Posterior cingulate gyrus (tissue), 11 donors: ENCODE measurements around the gene SIRT6.
"Not testable (repeated sequence)": the region's sequence is repeated elsewhere in the genome, so short reads cannot be mapped to it uniquely, and the experiment has no call there.

Experiments
- DNase-seq, 10 donors: peaks; one replicate each; pipeline versions ENCODE4 v3.0.0 to v3.0.0-alpha.2; 2020 to 2021; ENCODE audit warnings: mixed read lengths in 3 of 10
- intact Hi-C: fragments of 100-400 bp; cut with DNase I; formaldehyde crosslinking; loops from one replicate; pipeline ENCODE4 v1.15.1; 2023

Gene SIRT6

DNA sequence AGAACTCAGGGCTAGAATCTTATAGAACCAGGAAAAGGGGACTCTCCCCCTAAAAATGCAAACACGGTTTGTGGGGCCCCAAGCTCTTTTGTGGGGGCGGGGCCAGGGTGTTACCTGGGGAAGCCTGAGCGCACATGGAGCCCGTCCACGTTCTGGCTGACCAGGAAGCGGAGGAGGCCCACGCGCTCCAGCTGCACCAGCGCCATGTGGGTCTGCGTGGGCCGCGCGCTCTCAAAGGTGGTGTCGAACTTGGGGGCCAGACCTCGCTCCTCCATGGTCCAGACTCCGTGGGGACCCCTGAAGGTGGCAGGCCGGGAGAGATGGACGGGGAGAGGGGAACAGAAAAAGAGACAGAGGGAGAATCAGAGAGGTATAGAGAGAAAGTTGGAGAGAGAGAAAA, 3.4 kb downstream of the SIRT6 start:
- intact Hi-C loops: no loop called here
- peak in 1 of 10 donors; percentile 83 for DNase-seq

DNA sequence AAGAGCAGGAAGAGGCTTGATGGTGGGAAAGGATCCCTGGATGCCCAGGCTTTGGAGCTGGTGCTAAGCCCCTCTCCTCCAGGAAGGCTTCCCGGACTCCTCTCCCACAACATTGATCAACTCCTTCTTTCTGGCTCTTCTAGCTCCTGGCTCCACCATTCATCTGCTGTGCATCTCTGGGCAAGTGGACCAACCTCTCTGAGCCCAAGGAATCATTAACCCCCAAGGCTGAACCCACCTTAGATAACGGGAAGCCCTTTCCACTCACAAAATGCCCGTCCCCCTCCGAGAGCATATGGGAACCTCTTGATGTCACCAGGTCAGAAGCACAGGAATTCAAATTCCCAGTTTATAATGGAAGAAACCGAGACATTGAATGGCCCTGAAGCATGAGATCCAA, 5.2 kb downstream of the SIRT6 start:
- intact Hi-C loops: no loop called here
- DNase-seq: no peak

DNA sequence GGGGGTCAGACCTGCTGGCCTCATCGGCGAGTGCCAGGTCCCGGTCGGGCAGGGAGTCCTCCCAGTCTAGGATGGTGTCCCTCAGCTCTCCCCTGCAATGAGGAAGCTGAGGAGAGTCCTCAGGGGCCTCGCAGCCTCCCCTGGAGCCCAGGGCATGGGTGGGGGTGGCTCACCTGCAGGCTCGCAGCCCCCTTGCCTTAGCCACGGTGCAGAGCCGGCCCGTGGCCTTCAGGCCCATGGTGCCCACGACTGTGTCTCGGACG, 6.8 kb downstream of the SIRT6 start:
- DNase-seq: no peak
- intact Hi-C loops: no loop called here

DNA sequence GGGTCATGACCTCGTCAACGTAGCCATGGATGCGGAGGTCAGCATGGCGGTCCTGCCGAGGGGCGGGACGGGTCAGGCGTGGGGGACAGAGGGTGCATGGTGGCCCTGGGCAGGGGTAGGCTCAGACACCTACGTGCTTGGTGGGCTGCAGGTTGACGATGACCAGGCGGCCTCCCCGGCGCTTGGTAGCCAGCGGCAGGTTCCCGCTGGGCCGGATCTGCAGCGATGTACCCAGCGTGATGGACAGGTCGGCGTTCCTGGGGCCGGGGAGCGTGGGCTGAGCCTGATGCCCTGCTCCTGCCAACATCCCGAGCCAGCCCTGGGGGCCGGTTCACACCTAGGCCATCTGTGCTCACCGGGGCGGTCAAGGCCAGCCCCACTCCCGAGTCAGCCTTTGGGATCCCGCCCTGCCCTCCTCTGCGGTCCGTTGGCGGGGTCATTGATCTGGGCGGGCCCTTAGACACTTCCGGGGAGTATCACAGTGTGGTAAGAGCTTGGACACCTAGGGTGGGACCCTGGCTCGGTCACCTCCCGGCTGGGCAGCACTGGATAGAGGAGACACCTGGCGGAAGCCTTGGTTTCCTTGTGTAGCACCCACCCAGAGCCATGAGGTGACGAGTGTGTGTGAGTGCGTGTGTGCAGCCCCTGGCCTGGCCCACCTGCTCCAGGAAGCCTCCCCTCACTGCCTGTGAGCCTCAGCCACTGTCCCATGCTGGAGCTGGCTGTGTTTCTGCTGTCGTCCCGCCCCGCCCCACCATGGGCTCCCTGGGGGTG, 7.3 kb downstream of the SIRT6 start:
- no peak for DNase-seq
- intact Hi-C loops: no loop called here

- intact Hi-C loops: no loop called here
- no peak for DNase-seq
Observed at GRCh38 chr19:4174213-4174894, 8.0 kb downstream of the SIRT6 start.

GRCh38 chr19:4173479-4174212, 8.7 kb downstream of the SIRT6 start:
- intact Hi-C loops: no loop called here
- no peak for DNase-seq

DNA sequence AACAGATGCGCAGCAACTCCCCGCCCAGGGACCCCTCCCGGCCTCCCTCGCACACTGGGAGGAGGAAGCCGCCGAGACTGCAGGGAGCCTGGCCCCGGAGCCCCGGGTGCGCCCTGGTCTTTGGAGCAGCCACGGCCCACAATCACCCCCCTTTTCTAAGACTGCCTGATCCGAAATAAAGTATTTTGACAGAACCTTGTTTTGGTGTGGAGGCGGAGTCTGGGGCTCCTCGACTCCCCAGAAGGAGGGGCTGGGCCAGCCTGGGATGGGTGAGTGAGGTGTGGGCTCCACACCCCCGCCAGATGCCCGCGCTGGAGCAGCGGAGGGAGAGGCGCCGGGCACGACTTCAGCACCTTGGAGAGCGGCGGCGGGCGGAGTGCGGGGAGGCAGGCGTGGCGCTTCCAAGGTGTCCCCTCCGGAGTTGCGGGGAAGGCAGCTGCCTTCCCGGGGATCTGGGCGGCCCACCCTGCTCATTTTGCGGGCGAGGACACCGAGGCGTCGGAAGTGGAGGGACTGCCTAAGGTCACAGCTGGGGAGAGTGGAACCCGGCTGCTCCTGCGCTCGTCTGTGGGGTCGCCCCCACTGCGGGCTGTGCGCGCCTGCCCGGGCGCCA, 9.4 kb downstream of the SIRT6 start:
- peak in 5 of 10 donors; percentile 32 to 85 (median 79) for DNase-seq
- intact Hi-C loops: no loop called here

- intact Hi-C loops: no loop called here
- DNase-seq: no peak
Observed at GRCh38 chr19:4171676-4172075, 10.7 kb downstream of the SIRT6 start.

GRCh38 chr19:4164262-4164661, 18.1 kb downstream of the SIRT6 start:
- no peak for DNase-seq
- intact Hi-C loops: no loop called here

DNA sequence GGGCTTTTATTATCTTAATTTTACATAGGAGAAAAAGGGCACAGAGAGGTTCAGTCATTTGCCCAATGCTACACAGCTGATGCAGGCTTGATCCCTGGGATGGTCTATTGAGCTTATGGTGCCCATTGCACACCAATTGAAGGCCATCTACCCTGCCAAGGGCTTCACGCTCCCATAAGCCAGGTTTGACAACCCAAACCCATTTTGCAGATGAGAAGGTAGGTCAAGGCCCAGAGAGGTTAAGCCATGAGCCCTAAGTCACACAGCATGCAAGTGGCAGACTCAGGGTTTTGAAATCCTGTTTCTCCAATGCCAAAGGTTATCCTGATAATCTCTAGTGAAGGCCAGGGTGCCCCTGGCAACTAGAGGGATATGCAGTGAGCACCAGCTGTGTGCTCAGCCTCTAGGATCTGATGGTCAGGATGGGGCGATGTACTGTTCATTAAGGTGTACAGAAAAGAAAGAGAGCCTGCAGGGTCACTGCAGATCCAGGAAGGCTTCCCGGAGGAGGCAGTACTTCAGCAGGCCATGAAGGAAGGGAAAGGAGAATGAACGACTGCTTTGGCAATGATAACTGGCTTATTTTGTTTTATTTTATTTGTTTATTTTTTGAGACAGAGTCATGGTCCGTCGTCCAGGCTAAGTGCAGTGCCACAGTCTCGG, 20.8 kb downstream of the SIRT6 start:
- no peak for DNase-seq
- intact Hi-C loops: no loop called here

DNA sequence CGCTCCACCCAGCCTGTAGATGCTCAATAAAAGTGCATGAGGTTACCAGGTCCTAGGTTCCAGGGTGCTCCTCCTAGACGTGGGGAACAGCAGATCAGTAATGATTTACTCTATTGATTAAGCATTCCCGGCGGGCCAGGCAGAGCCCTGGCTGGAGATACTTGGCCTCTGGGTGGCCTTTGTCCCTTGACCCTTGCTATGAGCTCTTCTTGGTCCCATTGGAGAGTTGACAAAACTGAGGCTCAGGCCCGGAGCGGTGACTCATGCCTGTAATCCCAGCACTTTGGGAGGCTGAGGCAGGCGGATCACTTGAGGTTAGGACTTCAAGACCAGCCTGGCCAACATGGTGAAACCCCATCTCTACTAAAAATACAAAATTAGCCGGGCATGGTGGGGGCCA, 24.4 kb downstream of the SIRT6 start:
- DNase-seq, intact Hi-C loops: not testable (repeated sequence)

GRCh38 chr19:4157164-4157563, 25.2 kb downstream of the SIRT6 start:
- intact Hi-C loops: no loop called here
- no peak for DNase-seq

DNA sequence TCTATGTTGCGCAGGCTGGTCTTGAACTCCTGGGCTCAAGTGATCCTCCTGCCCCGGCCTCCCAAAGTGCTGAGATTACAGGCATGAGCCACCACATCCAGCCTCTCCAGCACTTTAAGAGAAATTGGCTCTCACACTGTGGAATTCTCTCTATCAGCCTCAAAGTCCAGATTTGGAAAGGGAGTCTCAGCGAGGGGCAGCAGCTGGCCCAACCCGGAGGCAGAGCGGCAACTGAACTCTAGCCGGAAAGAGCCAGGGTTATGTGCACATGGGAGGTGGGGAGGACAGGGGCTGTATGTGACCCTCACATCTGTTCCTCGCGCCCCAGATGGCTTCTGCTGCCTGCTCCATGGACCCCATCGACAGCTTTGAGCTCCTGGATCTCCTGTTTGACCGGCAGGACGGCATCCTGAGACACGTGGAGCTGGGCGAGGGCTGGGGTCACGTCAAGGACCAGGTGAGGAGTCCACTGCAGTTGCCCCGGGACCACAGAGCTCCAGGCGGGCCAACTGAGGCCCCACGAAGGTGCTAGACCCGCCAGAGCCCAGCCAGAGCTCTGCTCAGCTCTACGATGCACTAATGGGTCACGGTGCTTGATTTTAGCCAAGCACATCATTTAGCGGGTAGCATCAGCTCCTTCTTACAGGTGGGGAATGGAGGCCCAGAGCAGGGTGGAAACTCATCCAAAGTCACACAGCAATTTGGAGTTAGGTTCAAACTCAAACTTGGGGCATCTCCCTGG, 27.6 kb downstream of the SIRT6 start:
- intact Hi-C loops: no loop called here

GRCh38 chr19:4152241-4152998, 29.9 kb downstream of the SIRT6 start:
- DNase-seq: no peak
- intact Hi-C loops: no loop called here

More for the DNA sequence above, 27.6 kb downstream of the SIRT6 start:
- DNase-seq: no peak

- intact Hi-C loops: no loop called here
- DNase-seq: no peak
Observed at GRCh38 chr19:4151623-4152022, 30.7 kb downstream of the SIRT6 start.

DNA sequence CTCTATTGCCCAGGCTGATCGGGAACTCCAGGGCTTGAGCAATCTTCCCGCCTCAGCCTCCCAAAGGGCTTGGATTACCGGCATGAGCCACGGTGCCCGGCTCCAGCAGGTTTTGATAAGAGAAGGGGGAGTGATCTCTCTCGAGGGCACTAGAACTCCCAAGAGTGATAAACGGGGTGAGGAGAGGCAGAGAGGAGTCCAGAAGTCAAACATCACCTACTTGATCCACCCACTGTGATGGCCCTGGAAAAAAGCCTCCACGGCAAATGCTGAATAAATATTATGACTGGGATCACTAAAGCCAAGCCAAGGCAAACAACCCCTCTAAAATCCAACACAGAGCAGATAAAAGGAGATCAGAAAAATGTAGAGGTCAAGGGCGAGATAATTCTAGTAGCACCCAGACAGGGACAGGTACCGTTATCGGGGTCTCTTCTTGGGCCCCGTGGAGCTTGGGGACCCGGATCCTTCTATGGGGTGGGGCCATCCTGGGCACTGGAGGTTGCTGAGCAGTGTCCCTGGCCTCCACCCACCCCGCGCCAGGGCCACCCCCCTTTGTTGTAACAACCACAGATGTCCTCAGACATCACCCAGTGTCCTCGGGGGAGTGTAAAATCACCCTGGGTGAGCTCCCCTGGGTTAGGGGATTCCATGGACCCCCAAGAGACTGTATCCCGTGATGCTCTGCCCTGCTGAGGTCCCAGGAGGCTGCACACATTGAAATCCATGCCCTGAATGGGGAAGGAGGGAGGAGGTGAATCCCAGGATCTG, 32.7 kb downstream of the SIRT6 start:
- no peak for DNase-seq
- intact Hi-C loops: no loop called here

GRCh38 chr19:4144666-4145249, 37.6 kb downstream of the SIRT6 start:
- intact Hi-C loops: no loop called here
- DNase-seq: no peak

DNA sequence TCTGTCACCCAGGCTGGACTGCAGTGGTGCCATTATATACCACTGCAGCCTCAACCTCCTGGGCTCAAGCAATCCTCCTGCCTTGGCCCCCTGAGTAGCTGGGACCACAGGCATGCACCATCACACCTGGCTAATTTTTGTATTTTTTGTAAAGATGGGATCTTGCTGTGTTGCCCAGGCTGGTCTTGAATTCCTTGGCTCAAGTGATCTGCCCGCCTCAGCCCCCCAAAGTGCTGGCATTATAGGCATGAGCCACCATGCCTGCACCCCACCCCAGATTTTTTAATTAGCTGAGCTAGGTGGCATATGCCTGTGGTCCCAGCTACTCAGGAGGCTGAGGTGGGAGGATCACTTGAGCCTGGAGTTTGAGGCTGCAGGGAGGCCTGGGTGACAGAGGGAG, 39.4 kb downstream of the SIRT6 start:
- DNase-seq, intact Hi-C loops: not testable (repeated sequence)
